Sigmoid colon (tissue), 4 donors: Measurements from ENCODE around the gene AFF4.

Experiments used
- CTCF ChIP-seq, 4 experiments: fragments of 450-650 bp in 3 of 4; fragments of 200-600 bp in 1 of 4; IDR thresholded peaks; one replicate each; pipeline ENCODE4 v1.5.1; 2016 to 2019; ENCODE audit warnings: antibody characterized with exemption in 4 of 4, mild to moderate bottlenecking in 3 of 4, moderate library complexity in 2 of 4
- EP300 ChIP-seq, 4 donors: sonication (generic); formaldehyde crosslinking; IDR thresholded peaks; one replicate each; pipeline ENCODE4 v1.6.1; 2017; ENCODE audit warnings: antibody characterized with exemption in 4 of 4
- POLR2A ChIP-seq, 2 donors: fragments of 450-650 bp; IDR thresholded peaks; one replicate each; pipeline ENCODE4 v1.6.1; 2016; ENCODE audit warnings: antibody characterized with exemption in 2 of 2, mild to moderate bottlenecking in 2 of 2, moderate library complexity in 2 of 2
- POLR2AphosphoS5 ChIP-seq, 4 donors: sonication (generic); formaldehyde crosslinking; IDR thresholded peaks; one replicate each; pipeline ENCODE4 v1.6.1; 2017; ENCODE audit warnings: antibody characterized with exemption in 4 of 4

- no peak for TF ChIP-seq CTCF (IDR thresholded peaks at IDR 0.05)
- TF ChIP-seq POLR2A (IDR thresholded peaks at IDR 0.05) = no peak
- TF ChIP-seq EP300 (IDR thresholded peaks at IDR 0.05) = no peak
- TF ChIP-seq POLR2AphosphoS5 (IDR thresholded peaks at IDR 0.05) = no peak
Measured at GRCh38 chr5:133006653-133007052, 43.2 kb upstream of the AFF4 start.
